ENCODE results near the gene SKAP1. TPM values are rescaled to one million over a fixed set of nuclear protein-coding genes. Genes with fewer than 3 reads are reported as not detected.
"Not testable (repeated sequence)": the region's sequence is repeated elsewhere in the genome, so short reads cannot be mapped to it uniquely, and the experiment has no call there.

SKAP1 gene
- total and polyA plus RNA-seq, 7 donors: 0.09 to 1.0 (median 0.42) TPM; not detected in 2

DNA sequence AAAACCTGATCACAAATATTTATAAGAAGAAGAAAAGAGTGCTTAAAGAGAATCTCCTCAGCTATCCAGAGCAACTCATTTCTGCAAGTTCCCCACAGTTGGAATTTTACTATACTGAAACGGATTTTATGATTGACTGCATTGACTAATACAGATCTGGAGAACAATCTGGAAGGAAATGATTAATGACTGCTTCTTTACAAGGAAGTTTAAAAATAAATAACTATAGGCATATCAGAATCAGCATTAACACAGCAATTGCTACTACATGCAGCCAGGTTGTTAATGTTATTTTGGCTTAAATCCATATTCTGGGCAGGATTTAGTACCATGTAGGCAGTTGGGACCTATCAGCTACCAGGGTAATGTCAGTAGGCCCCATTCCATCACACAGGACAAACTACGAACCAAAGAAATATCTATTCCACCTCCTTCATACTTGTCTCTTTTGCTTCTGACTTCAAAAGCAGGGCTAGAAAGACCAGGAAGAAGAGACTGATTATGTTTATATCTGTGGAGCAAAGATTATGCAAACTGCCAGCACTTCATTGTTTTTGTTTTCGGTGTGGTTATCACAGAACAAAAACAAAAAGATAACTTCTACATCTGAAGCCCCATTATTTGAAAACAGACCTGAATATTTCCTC lies 3.9 kb downstream of the SKAP1 start:
- Histone ChIP-seq H3K4me1 (no peaks in the 10 kb centered on the region), H3K36me3 (ENCODE audit: insufficient read depth in 1 of 2, low read depth in 1 of 2) (no peaks in the 10 kb centered on the region), H3K27me3 (ENCODE audit: insufficient read depth in 3 of 3, low read length in 2 of 3) (peaks cover 4 to 29% (median 9%) of the 10 kb centered on the region in 3 donors), H3K4me3 (no peak overlapping the region), H3K27ac (no peak overlapping the region), H3K9me3 (no peaks in the 10 kb centered on the region)
- DNase-seq: no peak
- TF ChIP-seq, protein P1, sequence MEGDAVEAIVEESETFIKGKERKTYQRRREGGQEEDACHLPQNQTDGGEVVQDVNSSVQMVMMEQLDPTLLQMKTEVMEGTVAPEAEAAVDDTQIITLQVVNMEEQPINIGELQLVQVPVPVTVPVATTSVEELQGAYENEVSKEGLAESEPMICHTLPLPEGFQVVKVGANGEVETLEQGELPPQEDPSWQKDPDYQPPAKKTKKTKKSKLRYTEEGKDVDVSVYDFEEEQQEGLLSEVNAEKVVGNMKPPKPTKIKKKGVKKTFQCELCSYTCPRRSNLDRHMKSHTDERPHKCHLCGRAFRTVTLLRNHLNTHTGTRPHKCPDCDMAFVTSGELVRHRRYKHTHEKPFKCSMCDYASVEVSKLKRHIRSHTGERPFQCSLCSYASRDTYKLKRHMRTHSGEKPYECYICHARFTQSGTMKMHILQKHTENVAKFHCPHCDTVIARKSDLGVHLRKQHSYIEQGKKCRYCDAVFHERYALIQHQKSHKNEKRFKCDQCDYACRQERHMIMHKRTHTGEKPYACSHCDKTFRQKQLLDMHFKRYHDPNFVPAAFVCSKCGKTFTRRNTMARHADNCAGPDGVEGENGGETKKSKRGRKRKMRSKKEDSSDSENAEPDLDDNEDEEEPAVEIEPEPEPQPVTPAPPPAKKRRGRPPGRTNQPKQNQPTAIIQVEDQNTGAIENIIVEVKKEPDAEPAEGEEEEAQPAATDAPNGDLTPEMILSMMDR (IDR thresholded peaks at IDR 0.05): no peak
- no peak for ATAC-seq
- WGBS, 3 donors: 83 to 85% (median 83%) methylated on average over 3 of the region's 3 CpGs
- intact Hi-C loops (cut with DNase I): no loop called here

DNA sequence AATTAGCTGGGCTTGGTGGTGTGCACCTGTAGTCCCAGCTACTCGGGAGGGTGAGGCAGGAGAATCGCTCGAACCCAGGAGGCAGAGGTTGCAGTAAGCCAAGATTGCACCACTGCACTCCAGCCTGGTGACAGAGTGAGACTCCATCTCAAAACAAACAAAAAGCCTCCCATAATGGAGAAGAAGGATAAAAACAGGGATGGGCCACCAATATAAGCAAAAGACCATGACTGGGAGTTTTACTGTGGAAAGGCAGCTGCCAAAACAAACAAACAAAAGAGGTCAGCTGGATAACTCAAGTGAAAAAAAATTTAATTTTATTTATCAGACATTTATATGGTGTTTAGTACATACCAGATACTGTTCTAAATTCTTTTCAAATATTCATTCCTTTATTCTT lies 8.0 kb downstream of the SKAP1 start:
- H3K27ac ChIP-seq; H3K36me3 ChIP-seq (ENCODE audit: insufficient read depth in 1 of 2, low read depth in 1 of 2); H3K27me3 ChIP-seq (ENCODE audit: insufficient read depth in 3 of 3, low read length in 2 of 3); ATAC-seq; intact Hi-C loops (cut with DNase I); H3K9me3 ChIP-seq; H3K4me3 ChIP-seq; H3K4me1 ChIP-seq; DNase-seq: not testable (repeated sequence)
- WGBS, 3 donors: 87 to 95% (median 95%) methylated on average over 3 of the region's 3 CpGs

DNA sequence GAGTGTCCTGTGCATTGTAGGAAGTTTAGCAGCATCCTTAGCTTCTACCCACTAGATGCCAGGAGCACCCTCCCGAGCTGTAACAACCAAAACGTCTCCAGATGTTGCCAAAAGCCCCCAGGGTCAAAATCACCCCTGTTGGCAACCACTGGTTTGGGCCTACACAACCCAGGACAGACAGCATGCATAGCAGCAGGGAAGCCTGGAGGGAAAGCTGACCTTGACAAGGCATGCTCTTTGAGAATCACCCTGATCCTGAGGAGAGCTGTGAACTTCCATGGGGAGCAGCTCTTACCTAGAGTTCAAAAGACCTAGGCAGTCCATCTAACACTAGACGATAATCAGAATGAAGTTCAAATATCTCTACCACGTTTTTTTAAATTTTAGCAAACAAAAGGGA lies 9.2 kb downstream of the SKAP1 start:
- DNase-seq: no peak
- H3K36me3 ChIP-seq (ENCODE audit: insufficient read depth in 1 of 2, low read depth in 1 of 2): no peaks in the 10 kb centered on the region
- no peak for ATAC-seq
- H3K4me3 ChIP-seq: no peak overlapping the region
- intact Hi-C loops (cut with DNase I): no loop called here
- TF ChIP-seq, protein P1 (IDR thresholded peaks at IDR 0.05): no peak
- peaks cover 0 to 5% (median 2%) of the 10 kb centered on the region in 3 donors for H3K27me3 ChIP-seq (ENCODE audit: insufficient read depth in 3 of 3, low read length in 2 of 3)
- H3K4me1 ChIP-seq: no peaks in the 10 kb centered on the region
- no peak overlapping the region for H3K27ac ChIP-seq
- H3K9me3 ChIP-seq: no peaks in the 10 kb centered on the region
- WGBS, 3 donors: 70 to 78% (median 71%) methylated on average over 4 of the region's 4 CpGs

DNA sequence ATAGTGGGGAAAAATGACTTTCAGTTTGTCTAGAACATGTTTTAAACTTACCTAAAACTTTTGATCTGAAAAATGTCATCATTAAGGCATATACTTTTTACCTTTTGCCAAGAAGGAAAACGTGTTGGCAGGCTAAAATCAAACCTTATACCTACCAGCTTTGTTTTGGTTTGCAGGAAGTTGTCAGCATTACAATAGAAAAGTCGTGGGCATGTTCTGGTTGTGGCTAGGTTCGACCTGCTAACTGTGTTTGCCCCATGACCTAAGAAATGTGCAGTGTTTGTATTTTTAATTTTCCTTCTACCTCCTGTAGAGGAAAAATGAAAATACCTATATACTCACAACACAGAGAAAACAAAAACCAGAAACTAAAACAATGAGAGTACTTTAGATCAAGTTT lies 13.0 kb downstream of the SKAP1 start:
- Histone ChIP-seq H3K4me1 (no peaks in the 10 kb centered on the region), H3K9me3 (no peaks in the 10 kb centered on the region), H3K36me3 (ENCODE audit: insufficient read depth in 1 of 2, low read depth in 1 of 2) (no peaks in the 10 kb centered on the region), H3K27me3 (ENCODE audit: insufficient read depth in 3 of 3, low read length in 2 of 3) (peaks cover 0 to 22% (median 6%) of the 10 kb centered on the region in 3 donors), H3K27ac (no peak overlapping the region), H3K4me3 (no peak overlapping the region)
- ATAC-seq: no peak
- 10 to 17% (median 11%) methylated on average over 3 of the region's 3 CpGs for WGBS, 3 donors
- intact Hi-C loops (cut with DNase I): no loop called here
- TF ChIP-seq, protein P1 (IDR thresholded peaks at IDR 0.05): no peak
- no peak for DNase-seq

DNA sequence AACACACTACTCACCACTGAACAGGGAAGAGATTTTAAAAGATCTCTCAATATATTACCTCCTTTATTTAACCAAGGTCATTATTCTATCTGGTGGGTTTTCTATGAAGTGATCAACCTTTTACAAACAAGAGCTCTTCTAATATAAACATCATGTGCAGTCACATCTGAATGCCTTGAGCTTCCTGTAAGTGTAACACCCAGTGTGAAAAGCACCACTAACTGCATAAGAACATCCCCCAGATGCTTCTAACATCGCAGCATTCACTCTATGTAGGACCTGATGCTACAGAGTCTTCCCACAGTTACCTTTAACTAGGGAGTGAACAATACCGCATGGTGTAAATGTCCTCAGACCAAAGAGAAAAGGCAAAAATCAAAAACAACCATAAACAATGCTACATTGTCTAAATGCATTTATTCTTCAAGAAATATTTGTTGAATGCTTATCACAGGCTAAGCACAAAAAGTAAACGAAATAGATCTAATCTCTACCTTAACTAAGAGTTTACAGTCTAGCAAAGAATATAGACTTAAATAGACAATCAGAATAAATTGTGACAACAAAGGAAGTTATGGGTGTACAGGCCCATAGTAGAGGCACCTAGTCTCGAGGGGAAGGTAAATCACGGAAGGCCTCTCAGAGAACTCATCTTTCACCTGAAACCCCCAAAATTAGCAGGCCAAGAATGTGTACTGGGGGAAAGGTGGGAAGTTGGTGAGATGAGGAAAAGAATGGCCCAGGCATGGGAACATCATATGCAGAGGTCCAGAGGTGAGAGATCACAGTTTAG lies 16.2 kb downstream of the SKAP1 start:
- no peak for ATAC-seq
- intact Hi-C loops (cut with DNase I): no loop called here
- no peaks in the 10 kb centered on the region for H3K36me3 ChIP-seq (ENCODE audit: insufficient read depth in 1 of 2, low read depth in 1 of 2)
- H3K4me1 ChIP-seq: no peaks in the 10 kb centered on the region
- H3K9me3 ChIP-seq: no peaks in the 10 kb centered on the region
- WGBS, 3 donors: 86 to 88% (median 87%) methylated on average over 5 of the region's 5 CpGs
- TF ChIP-seq, protein P1 (IDR thresholded peaks at IDR 0.05): no peak
- H3K27me3 ChIP-seq (ENCODE audit: insufficient read depth in 3 of 3, low read length in 2 of 3): peaks cover 0 to 45% (median 12%) of the 10 kb centered on the region in 3 donors
- DNase-seq: no peak
- no peak overlapping the region for H3K4me3 ChIP-seq
- no peak overlapping the region for H3K27ac ChIP-seq
